ENCODE data around the gene CSTF3.
"Not testable (repeated sequence)": the region's sequence is repeated elsewhere in the genome, so short reads cannot be mapped to it uniquely, and the experiment has no call there.

Gene CSTF3

GRCh38 chr11:33160136-33160535 lies 1.1 kb downstream of the CSTF3 start:
- DNase-seq: peak; percentile 27 to 53

DNA sequence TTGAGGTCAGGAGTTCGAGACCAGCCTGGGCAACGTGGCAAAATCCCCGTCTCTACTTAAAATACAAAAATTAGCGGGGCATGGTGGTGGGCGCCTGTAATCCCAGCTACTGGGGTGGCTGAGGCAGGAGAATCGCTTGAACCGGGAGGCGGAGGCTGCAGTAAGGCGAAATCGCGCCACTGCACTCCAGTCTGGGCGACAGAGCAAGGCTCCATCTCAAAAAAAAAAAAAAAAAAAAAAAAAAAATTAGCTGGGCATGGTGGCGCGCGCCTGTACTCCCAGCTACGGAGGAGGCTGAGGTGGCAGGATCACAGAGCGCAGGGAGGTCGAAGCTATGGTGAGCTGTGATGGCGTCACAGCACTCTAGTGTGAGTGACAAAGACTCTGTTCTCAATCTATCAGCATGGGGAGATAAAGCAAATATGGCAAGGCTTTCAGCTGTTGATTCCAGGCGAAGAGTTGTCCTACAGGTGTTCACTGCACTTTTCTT lies 1.9 kb downstream of the CSTF3 start:
- peak in 1 of 2 experiments; percentile 25 for DNase-seq

DNA sequence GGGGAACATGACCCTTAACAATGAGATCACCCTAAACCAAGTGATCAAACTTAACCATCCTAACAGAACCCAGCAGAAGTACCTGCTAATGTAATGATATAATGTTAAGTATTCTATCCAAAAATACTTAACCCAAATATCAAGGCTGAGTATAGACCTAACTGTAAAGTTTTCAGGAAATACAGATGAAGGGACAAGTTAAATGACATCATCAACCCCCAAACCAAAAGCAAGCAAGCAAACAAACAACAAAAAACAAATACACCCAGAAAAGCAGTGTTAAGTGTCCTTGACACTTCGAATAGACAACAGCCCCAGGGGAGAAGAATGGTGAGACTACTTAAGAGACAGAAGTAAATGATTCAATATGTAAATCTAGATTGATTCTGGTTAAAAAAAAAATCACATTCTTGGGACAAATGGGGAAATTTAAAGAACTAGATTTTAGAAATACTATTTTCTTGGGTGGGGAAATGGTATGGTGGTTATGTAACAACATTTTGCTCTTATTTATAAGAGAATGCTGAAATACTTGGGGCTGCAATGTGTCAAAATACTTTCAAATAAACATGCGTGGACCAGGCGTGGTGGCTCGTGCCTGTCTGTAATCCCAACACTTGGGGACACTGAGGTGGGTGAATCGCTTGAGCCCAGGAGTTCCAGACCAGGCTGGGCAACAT lies 2.5 kb downstream of the CSTF3 start:
- DNase-seq: no peak

- no peak for DNase-seq
Measured at GRCh38 chr11:33157103-33158027, 3.9 kb downstream of the CSTF3 start.

DNA sequence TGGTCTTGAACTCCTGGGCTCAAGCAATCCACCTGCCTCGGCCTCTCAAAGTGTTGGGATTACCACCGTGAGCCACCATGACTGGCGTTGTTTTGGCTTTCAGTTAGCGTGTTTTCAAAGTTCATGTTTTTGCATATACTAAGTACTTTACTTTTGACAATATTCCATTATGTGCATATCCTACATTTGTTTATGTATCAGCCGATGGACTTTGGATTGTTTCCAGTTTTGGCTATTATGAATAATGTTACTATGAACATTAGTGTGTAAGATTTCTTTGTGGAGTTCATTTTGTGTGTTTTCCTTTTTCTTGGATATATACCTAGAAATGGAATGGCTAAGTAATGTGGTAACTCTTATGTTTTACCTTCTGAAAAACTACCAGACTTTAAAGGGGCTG lies 9.9 kb downstream of the CSTF3 start:
- DNase-seq: no peak

DNA sequence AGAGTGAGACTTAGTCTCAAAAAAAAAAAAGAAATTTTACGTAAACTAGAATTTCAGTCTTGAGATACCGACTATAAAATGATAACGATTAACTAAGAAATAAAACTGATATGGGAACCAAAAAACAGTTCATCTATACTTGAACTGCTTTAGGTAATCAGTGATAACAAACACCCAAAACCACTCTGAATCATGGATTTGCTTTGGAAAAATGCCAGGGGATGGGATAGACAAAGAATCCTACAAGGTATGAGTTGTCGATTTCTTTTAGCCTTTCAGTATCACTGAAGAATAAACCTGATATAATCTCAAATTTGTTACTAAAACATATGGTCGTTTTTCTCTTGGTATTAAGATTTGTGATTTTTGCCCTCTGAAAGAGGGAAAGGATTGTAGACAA lies 13.7 kb downstream of the CSTF3 start:
- DNase-seq: no peak

- DNase-seq: no peak
Measured at GRCh38 chr11:33135768-33136443, 25.4 kb downstream of the CSTF3 start.

DNA sequence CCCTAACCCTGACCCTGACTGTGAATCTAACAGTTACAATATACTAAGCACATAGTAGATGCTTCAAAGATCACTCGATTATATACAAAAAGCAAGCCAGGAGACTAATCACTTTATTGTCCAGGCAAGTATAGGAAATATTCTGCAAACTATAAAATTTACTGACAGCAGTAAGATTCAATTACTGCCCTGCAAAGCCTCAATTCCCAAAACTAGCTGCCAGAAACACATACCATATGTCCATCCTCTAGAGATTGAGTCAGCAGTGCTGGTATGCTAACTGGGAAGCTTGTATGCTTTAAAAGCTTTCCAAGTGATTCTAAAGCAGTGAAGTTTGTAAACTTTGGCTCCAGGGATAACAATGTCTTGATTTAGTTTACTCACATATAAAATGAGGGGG lies 26.1 kb downstream of the CSTF3 start:
- no peak for DNase-seq

GRCh38 chr11:33134276-33134675 lies 27.0 kb downstream of the CSTF3 start:
- no peak for DNase-seq

- DNase-seq: no peak
Measured at GRCh38 chr11:33133761-33134160, 27.5 kb downstream of the CSTF3 start.

GRCh38 chr11:33132510-33132909 lies 28.8 kb downstream of the CSTF3 start:
- no peak for DNase-seq

DNA sequence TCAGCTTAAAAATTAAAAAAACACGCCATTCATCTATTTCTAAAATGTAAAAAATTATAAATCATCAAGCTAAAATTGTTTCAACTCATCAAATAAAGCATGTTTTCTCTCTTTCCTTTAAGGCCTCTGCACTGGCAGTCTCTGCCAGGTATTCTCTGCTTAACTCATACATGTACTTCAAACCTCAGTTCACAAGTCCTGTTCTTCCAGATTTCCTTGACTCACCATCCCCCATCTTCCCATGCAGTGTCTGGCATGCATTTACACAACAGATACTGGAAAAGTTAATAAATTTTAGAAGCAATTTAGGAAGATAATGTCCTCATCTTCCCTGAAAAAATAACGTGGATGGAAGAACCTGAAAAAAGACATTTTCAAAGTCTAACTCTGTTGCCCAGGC lies 32.5 kb downstream of the CSTF3 start:
- no peak for DNase-seq

DNA sequence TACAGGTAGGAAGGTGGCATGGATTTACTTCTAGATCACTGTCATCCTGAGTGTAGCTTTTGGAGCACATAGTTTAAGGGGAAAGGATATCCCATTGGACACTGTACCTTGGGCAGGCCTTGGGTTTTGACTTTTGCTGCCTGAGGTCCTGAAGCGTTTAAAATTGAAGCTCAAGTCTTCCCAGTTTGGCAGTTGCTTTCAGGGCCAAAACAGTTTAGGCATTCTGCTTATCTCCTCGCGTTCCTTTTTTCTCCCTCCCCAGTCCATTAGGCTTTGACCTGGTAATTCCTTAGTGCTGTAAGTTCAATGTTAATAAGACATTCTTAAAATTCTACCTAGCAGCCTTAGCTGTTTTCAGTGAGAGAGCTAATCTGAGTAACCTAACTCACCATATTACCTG lies 35.7 kb downstream of the CSTF3 start:
- DNase-seq: no peak

DNA sequence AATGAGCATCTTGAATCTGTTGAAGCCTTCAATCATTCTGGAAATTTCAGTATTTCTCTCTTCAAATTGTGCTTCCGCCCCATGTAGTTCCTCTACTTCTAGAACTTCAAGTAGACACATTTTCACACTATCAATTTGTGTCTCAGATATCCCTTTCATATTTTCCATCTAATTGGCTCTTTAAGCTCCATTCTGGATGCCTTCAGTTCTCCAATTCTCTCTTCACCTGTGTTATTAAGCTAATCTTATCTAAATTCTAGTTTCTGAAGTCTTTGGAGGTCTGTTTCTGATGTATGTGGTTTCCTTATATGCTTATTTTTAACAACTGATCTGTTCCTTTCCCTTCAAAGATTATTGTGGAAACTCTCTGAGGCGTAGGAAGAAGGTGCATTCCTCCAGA lies 36.3 kb downstream of the CSTF3 start:
- DNase-seq: no peak

DNA sequence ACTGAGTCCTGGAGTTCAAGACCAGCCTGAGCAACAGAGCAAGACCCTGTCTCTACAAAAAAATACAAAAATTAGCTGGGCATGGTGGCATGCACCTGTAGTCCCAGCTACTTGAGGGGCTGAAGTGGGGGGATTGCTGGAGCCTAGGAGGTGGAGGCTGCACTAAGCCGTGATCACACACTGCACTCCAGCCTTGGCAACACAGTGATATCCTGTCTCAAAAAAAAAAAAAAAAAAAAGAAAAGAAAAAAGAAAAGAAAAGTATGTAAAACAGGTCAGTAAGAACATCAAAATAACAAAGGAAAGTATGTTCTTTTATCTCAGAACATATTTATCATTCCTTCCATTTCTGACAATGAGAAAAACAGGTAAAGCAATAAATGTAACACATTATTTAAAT lies 38.6 kb downstream of the CSTF3 start:
- DNase-seq: not testable (repeated sequence)

- no peak for DNase-seq
Measured at GRCh38 chr11:33116535-33116934, 44.7 kb downstream of the CSTF3 start.

- no peak for DNase-seq
Measured at GRCh38 chr11:33110083-33110482, 51.2 kb downstream of the CSTF3 start.

- no peak for DNase-seq
Measured at GRCh38 chr11:33109294-33109895, 51.9 kb downstream of the CSTF3 start.

DNA sequence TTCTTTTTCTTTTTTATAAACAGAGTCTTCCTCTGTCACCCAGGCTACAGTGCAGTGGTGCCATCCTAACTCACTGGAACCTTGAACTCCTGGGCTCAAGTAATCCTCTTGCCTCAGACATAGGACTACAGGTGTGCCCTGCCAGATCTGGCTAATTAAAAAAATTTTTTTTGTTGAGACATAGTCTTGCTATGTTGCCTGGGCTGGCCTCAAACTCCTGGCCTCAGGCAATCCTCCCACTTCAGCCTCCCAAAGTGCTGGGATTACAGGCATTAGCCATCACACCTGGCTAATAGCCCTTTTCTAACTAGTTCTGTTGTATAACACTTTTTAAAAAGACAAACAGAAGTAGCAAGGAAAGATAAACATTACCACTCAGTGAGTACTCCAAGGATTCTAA lies 57.4 kb downstream of the CSTF3 start:
- no peak for DNase-seq

- DNase-seq: no peak
Measured at GRCh38 chr11:33094157-33094556, 67.1 kb downstream of the CSTF3 start.

DNA sequence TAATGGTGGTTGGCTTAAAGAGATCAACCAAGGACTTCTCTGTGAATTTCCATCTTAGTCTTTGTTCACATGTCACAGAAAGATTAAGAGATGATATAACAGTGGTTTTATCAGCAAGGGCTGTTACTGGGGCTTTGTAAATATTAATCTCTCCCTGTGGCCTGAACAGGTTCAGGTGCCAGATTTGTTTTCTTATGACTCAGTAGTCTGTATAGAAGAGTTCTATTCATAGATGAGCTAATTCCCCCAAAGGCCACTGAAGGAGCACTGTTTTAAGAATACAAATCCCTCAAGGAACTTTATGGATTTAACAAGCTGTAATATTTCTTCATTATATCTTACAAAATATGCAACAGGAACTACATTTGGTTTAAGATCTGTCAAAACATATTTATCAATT lies 71.5 kb downstream of the CSTF3 start:
- no peak for DNase-seq

- DNase-seq: no peak
Measured at GRCh38 chr11:33086017-33086416, 75.3 kb downstream of the CSTF3 start.

DNA sequence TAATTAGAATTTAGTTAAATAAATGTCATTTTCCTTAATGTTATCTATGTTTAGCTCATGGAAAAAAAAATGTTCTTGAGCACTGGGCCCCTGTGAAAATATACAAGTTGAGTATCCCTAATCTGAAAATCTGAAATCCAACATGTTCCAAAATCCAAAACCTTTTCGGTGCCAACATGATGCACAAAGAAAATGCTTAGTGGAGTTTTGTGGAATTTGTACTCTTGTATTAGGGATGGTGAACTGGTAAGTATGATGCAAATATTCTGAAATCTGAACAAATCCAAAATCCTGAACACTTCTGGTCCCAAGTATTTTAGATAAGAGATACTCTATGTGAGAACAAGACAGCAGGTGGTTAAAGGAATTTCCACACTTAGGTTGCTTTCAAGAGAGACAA lies 77.4 kb downstream of the CSTF3 start:
- DNase-seq: no peak
